Hepatocyte (in vitro differentiated cells): ENCODE data around the gene C1QTNF3. TPM values are rescaled to one million over a fixed set of nuclear protein-coding genes. Genes with fewer than 3 reads are reported as not detected.

ENCODE experiments used
- DNase-seq: peaks from one replicate; pipeline ENCODE4 v3.0.0-alpha.2; 2016; ENCODE audit warnings: low spot score
- H2AFZ ChIP-seq: fragments of 200-600 bp; sonication (generic); 2 replicates; pipeline ENCODE4 v1.6.0; 2016; ENCODE audit warnings: antibody characterized with exemption, mild to moderate bottlenecking
- H3K27ac ChIP-seq: fragments of 200-600 bp; sonication (generic); 2 replicates; pipeline ENCODE4 v1.5.1; 2016; ENCODE audit warnings: mild to moderate bottlenecking
- H3K27me3 ChIP-seq: fragments of 200-600 bp; sonication (generic); 2 replicates; pipeline ENCODE4 v1.6.1; 2016
- H3K36me3 ChIP-seq: fragments of 200-600 bp; sonication (generic); replicated peaks from 2 replicates; pipeline ENCODE4 v1.5.1; 2016; ENCODE audit warnings: low read depth; ENCODE audit not compliant: insufficient read depth
- H3K4me1 ChIP-seq: fragments of 200-600 bp; sonication (generic); 2 replicates; pipeline ENCODE4 v1.5.1; 2016; ENCODE audit warnings: mild to moderate bottlenecking, moderate library complexity; ENCODE audit not compliant: insufficient read depth
- H3K4me2 ChIP-seq: fragments of 200-600 bp; sonication (generic); 2 replicates; pipeline ENCODE4 v1.6.0; 2016
- H3K4me3 ChIP-seq: fragments of 200-600 bp; sonication (generic); 2 replicates; pipeline ENCODE4 v1.5.1; 2016; ENCODE audit warnings: mild to moderate bottlenecking
- H3K79me2 ChIP-seq: fragments of 200-600 bp; sonication (generic); 2 replicates; pipeline ENCODE4 v1.6.0; 2017; ENCODE audit warnings: mild to moderate bottlenecking
- H3K9me2 ChIP-seq: fragments of 200-600 bp; sonication (generic); replicated peaks from 2 replicates; pipeline ENCODE4 v1.6.0; 2017; ENCODE audit warnings: mild to moderate bottlenecking; ENCODE audit not compliant: insufficient read depth
- H3K9me3 ChIP-seq: fragments of 200-600 bp; sonication (generic); 2 replicates; pipeline ENCODE4 v1.5.1; 2016; ENCODE audit warnings: low read depth, mild to moderate bottlenecking
- H4K20me1 ChIP-seq: fragments of 200-600 bp; sonication (generic); 2 replicates; pipeline ENCODE4 v1.6.0; 2016; ENCODE audit warnings: mild to moderate bottlenecking; ENCODE audit not compliant: insufficient read depth, poor library complexity, severe bottlenecking
- EZH2 ChIP-seq: fragments of 200-600 bp; sonication (generic); IDR thresholded peaks from 2 replicates; pipeline ENCODE4 v1.6.1; 2016; ENCODE audit warnings: antibody characterized with exemption, mild to moderate bottlenecking, borderline replicate concordance
- EZH2phosphoT487 ChIP-seq: fragments of 200-600 bp; sonication (generic); IDR thresholded peaks from one replicate; pipeline ENCODE4 v1.6.1; 2018; ENCODE audit warnings: antibody characterized with exemption, mild to moderate bottlenecking, low read depth, moderate library complexity; ENCODE audit not compliant: unreplicated experiment, severe bottlenecking
- WGBS: methylation state at CpG from one replicate; pipeline ENCODE4 v1.1.6; 2016; ENCODE audit warnings: low lambda C conversion rate; ENCODE audit errors: missing lambda C conversion rate; 5-methylcytosine and 5-hydroxymethylcytosine counted together
- polyA plus RNA-seq: library from polyadenylated mRNA; unstranded; fragments of >200 nt; fragmentation: Nextera tagmentation; extraction: Ambion mirVana; gene quantifications from 2 replicates; pipeline ENCODE4 v1.2.1, GENCODE V29; 2016
- total RNA-seq: library from RNA; depleted of rRNA; stranded (reverse); fragments of >200 nt; gene quantifications from 2 replicates; pipeline ENCODE4 v1.2.3, GENCODE V29; 2014
- TF ChIP-seq, protein P1 (sequence below): fragments of 200-600 bp; sonication (generic); IDR thresholded peaks from 2 replicates; pipeline ENCODE4 v1.5.1; 2016; ENCODE audit warnings: antibody characterized with exemption, mild to moderate bottlenecking; ENCODE audit not compliant: poor library complexity

C1QTNF3 gene
- total and polyA plus RNA-seq, 2 experiments from 2014 or later: 2.7 to 7.4 TPM

DNA sequence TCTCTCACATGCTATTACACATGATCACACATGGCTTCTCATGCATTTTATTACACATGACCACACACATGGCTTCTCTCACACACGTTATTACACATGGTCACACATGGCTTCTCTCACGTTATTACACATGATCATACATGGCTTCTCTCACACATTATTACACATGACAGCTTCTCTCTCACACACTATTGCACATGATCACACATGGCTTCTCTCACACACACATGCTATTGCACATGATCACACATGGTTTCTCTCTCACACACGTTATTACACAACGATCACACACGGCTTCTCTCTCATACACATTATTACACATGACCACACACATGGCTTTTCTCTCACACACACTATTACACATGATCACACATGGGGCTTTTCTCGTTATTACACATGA is 57.6 kb downstream of the C1QTNF3 start:
- H3K27me3 ChIP-seq: no peaks in the 10 kb centered on the region
- no peak overlapping the region for H3K27ac ChIP-seq

DNA sequence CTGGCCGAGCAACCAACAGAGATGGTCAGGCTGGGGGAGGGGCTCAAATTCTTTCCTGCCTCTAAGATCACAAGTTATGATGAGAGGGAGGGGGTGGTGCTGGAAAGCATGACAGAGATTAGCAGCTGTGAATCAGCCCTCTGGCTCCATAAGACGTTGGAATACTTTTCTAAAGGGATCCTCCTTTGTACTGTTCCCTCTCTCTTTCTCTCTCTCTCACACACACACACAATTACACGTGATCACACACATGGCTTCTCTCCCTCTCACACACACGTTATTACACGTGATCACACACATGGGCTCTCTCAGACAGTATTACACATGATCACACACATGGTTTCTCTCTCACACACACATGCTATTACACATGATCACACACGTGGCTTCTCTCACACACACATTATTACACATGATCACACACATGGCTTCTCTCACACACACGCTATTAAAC is 58.3 kb downstream of the C1QTNF3 start, which contains the start of gene SLC45A2:
Gene SLC45A2 (minus strand): TSS at position 23 of the 454 bp plus-strand sequence. CDS start 110 bp downstream, outside the sequence.
- H2AFZ ChIP-seq: no peak within 1 kb of the TSS
- H3K27ac ChIP-seq: no peak within 1 kb of the TSS
- no peaks in the 10 kb centered on the region for H3K36me3 ChIP-seq
- peak within 1 kb of the TSS; percentile 27 for H3K4me2 ChIP-seq
- no peaks in the 10 kb centered on the region for H3K9me3 ChIP-seq
- no peak within 1 kb of the TSS for H3K4me3 ChIP-seq
- H3K9me2 ChIP-seq: no peaks in the 10 kb centered on the region
- TF ChIP-seq, protein P1, sequence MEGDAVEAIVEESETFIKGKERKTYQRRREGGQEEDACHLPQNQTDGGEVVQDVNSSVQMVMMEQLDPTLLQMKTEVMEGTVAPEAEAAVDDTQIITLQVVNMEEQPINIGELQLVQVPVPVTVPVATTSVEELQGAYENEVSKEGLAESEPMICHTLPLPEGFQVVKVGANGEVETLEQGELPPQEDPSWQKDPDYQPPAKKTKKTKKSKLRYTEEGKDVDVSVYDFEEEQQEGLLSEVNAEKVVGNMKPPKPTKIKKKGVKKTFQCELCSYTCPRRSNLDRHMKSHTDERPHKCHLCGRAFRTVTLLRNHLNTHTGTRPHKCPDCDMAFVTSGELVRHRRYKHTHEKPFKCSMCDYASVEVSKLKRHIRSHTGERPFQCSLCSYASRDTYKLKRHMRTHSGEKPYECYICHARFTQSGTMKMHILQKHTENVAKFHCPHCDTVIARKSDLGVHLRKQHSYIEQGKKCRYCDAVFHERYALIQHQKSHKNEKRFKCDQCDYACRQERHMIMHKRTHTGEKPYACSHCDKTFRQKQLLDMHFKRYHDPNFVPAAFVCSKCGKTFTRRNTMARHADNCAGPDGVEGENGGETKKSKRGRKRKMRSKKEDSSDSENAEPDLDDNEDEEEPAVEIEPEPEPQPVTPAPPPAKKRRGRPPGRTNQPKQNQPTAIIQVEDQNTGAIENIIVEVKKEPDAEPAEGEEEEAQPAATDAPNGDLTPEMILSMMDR: no peak
- TF ChIP-seq EZH2 (no peak), EZH2phosphoT487 (no peak)
- 76% methylated on average over 7 of the region's 7 CpGs for WGBS
- no peaks in the 10 kb centered on the region for H4K20me1 ChIP-seq
- no peaks in the 10 kb centered on the region for H3K27me3 ChIP-seq
- no peaks in the 10 kb centered on the region for H3K4me1 ChIP-seq
- DNase-seq: peak; percentile 58
- no peaks in the 10 kb centered on the region for H3K79me2 ChIP-seq

More for the DNA sequence above, 57.6 kb downstream of the C1QTNF3 start:
- no peak for DNase-seq
- no peak overlapping the region for H3K4me3 ChIP-seq
- H3K4me1 ChIP-seq: no peaks in the 10 kb centered on the region
- H3K36me3 ChIP-seq: no peaks in the 10 kb centered on the region
- no peaks in the 10 kb centered on the region for H4K20me1 ChIP-seq
- H3K4me2 ChIP-seq: no peak overlapping the region
- no peaks in the 10 kb centered on the region for H3K9me2 ChIP-seq
- H3K9me3 ChIP-seq: no peaks in the 10 kb centered on the region
- TF ChIP-seq, protein P1: no peak
- TF ChIP-seq EZH2phosphoT487 (no peak), EZH2 (no peak)
- H2AFZ ChIP-seq: no peak overlapping the region
- WGBS: 95% methylated on average over 6 of the region's 6 CpGs
- H3K79me2 ChIP-seq: no peaks in the 10 kb centered on the region

DNA sequence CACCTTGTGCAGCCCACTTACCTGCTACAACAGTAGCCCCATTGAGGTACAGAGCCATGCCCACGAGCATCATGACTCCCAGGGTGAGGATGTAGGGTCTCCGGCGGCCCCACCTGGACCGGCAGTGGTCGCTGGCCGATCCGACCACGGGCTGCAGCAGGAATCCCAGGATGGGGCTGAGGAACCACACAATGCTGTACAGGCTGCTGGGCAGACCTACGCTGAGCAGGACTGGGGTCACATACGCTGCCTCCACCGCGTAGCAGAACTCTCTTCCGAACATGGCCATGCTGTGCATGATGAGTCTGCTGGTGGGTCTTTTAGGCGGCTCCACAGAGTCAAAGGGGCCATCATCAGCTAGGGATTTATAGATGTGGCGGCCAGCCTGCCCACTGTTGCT is 58.8 kb downstream of the C1QTNF3 start:
- H3K4me1 ChIP-seq: no peaks in the 10 kb centered on the region
- H3K9me3 ChIP-seq: no peaks in the 10 kb centered on the region
- H2AFZ ChIP-seq: no peak overlapping the region
- H3K27me3 ChIP-seq: no peaks in the 10 kb centered on the region
- H3K79me2 ChIP-seq: no peaks in the 10 kb centered on the region
- TF ChIP-seq, protein P1: no peak
- no peak for TF ChIP-seq EZH2phosphoT487
- no peak for TF ChIP-seq EZH2
- H4K20me1 ChIP-seq: no peaks in the 10 kb centered on the region
- no peak overlapping the region for H3K4me2 ChIP-seq
- no peaks in the 10 kb centered on the region for H3K9me2 ChIP-seq
- WGBS: 98% methylated on average over 15 of the region's 15 CpGs
- no peak overlapping the region for H3K27ac ChIP-seq
- DNase-seq: no peak
- no peak overlapping the region for H3K4me3 ChIP-seq
- H3K36me3 ChIP-seq: no peaks in the 10 kb centered on the region
